ENCODE measurements around the gene CAPN5. TPM values are rescaled to one million over a fixed set of nuclear protein-coding genes. Genes with fewer than 3 reads are reported as not detected.

The CAPN5 gene
- total RNA-seq, 1 experiment from 2014 or later = 27.4 TPM

GRCh38 chr11:77124488-77124887 lies 57.7 kb downstream of the CAPN5 start:
- H3K4me1 Mint-ChIP-seq = peaks cover 21% of the 10 kb centered on the region
- CTCF ChIA-PET = no interaction called here
- H3K27ac Mint-ChIP-seq = 0 out of 2 replicates have a peak overlapping the region, but pooled peaks have one; percentile 19
- H3K27me3 Mint-ChIP-seq (ENCODE audit: low read depth) = no peaks in the 10 kb centered on the region
- no peak for TF ChIP-seq GTF2I (CRISPR knock-in tag; conservative IDR thresholded peaks at IDR 0.05)
- TF ChIP-seq RORB (CRISPR knock-in tag; IDR thresholded peaks at IDR 0.05) = no peak
- TF ChIP-seq CBFB (CRISPR knock-in tag; IDR thresholded peaks at IDR 0.05; ENCODE audit: low read depth) = no peak
- TF ChIP-seq PRRX2 (CRISPR knock-in tag; IDR thresholded peaks at IDR 0.05) = no peak
- TF ChIP-seq ERG (CRISPR knock-in tag; IDR thresholded peaks at IDR 0.05) = no peak
- TF ChIP-seq OVOL2 (CRISPR knock-in tag; IDR thresholded peaks at IDR 0.05; ENCODE audit: borderline replicate concordance) = no peak
- TF ChIP-seq ZNF263 (CRISPR knock-in tag; IDR thresholded peaks at IDR 0.05; ENCODE audit: low read depth) = no peak
- peaks cover 3% of the 10 kb centered on the region; the same call in 1 of the 2 replicates for H3K36me3 Mint-ChIP-seq
- DNase-seq (ENCODE audit: low spot score) (no peak), ATAC-seq (no peak)
- POLR2A ChIA-PET = no interaction called here
- no peaks in the 10 kb centered on the region for H3K9me3 Mint-ChIP-seq
- H3K4me3 Mint-ChIP-seq = no peak overlapping the region

GRCh38 chr11:77125191-77125590 lies 58.4 kb downstream of the CAPN5 start:
- H3K27me3 Mint-ChIP-seq (ENCODE audit: low read depth) = no peaks in the 10 kb centered on the region
- CTCF ChIA-PET = no interaction called here

More at GRCh38 chr11:77125191-77125590, 58.4 kb downstream of the CAPN5 start:
- Mint-ChIP-seq H3K4me3 (no peak overlapping the region), H3K4me1 (peaks cover 21% of the 10 kb centered on the region), H3K36me3 (peaks cover 3% of the 10 kb centered on the region; the same call in 1 of the 2 replicates), H3K9me3 (no peaks in the 10 kb centered on the region), H3K27ac (no peak overlapping the region)
- POLR2A ChIA-PET = no interaction called here
- ATAC-seq = no peak
- DNase-seq (ENCODE audit: low spot score) = no peak
- TF ChIP-seq ARID4B (CRISPR knock-in tag; IDR thresholded peaks at IDR 0.05; ENCODE audit: borderline replicate concordance) (no peak), KAT7 (CRISPR knock-in tag; IDR thresholded peaks at IDR 0.05; ENCODE audit: borderline replicate concordance) (no peak), ATF1 (CRISPR knock-in tag; IDR thresholded peaks at IDR 0.05) (no peak), ZNF232 (CRISPR knock-in tag; IDR thresholded peaks at IDR 0.05) (no peak), GABPB1 (CRISPR knock-in tag; IDR thresholded peaks at IDR 0.05) (no peak), GTF2I (CRISPR knock-in tag; conservative IDR thresholded peaks at IDR 0.05) (no peak), E2F1 (CRISPR knock-in tag; IDR thresholded peaks at IDR 0.05) (no peak), ESRRA (CRISPR knock-in tag; IDR thresholded peaks at IDR 0.05; ENCODE audit: borderline replicate concordance) (no peak), OVOL2 (CRISPR knock-in tag; IDR thresholded peaks at IDR 0.05; ENCODE audit: borderline replicate concordance) (no peak), ZNF416 (CRISPR knock-in tag; IDR thresholded peaks at IDR 0.05) (no peak), NR1H2 (CRISPR knock-in tag; IDR thresholded peaks at IDR 0.05) (no peak), ZNF263 (CRISPR knock-in tag; IDR thresholded peaks at IDR 0.05; ENCODE audit: low read depth) (no peak), ZNF671 (CRISPR knock-in tag; IDR thresholded peaks at IDR 0.05) (no peak), IRF2 (CRISPR knock-in tag; IDR thresholded peaks at IDR 0.05; ENCODE audit: borderline replicate concordance, low read depth) (no peak)
